HG03469 (cell line): Measurements from ENCODE around the gene MCM3.

ENCODE experiments used
- ATAC-seq: cut with Tn5 transposase; IDR thresholded peaks from one replicate; pipeline ENCODE4 v1.9.1; 2021; ENCODE audit warnings: mild to moderate bottlenecking, moderate library complexity, moderate number of reproducible peaks; ENCODE audit not compliant: unreplicated experiment

MCM3 gene

DNA sequence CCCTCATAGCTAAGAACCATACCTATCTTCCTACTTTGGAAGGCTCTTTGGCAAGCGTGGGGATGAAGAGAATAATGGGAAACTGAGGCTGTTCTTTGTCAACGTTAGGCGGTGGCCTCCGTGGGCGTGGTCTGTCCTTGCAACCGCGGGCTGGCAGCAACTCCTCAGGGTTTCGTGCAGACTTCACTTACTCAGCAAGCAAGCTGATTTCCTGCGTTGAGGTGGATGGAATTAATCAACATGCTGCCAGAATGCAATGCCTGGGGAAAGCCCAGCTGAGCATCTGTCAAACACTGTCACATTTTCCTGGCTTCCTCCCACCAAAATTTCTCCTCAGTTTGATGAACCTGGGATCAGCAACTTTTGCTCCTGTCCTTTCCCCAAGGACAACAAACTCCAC is 31.0 kb downstream of the MCM3 start:
- ATAC-seq, result no peak

DNA sequence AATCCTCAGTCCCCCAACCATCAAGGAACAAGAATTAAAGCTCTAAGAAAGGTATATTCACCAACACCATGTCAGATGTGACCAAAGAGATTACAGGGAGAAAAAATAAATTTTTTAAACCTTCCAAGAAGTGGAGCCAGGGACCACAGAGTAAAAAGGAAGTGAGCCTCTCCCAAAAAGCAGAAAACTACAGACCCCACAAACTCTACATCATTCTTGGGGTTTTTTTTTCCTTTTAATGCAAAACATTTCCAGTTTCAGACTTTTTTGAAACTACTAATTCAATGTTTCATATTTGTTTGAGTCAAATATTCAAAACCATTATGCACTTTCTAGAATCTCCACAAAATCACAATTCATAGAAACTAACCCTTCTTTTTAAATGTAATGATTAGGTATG is 33.4 kb downstream of the MCM3 start:
- ATAC-seq, result no peak

- no peak for ATAC-seq
Measured at GRCh38 chr6:52249078-52249477, 35.5 kb downstream of the MCM3 start.

DNA sequence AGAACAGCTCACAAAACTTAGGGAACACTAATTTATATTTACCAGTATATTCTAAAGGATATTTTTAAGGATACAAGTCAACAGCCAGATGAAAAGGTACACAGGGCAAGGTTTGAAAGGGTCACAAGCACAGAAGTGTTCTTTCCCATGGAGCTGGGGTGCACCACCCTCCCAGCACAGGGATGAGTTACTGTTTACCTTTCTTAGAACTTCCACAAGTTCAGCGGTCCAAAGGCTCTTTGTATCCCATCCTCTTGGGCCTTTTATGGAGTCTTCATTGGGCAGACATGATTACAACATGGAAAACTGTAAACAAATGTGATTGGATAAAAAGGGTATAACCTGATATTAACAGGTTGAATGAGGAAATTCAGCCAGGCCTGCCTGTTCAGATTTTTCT is 39.1 kb downstream of the MCM3 start:
- no peak for ATAC-seq

GRCh38 chr6:52244400-52244799 is 40.1 kb downstream of the MCM3 start, which contains the start of gene IL17F:
IL17F (minus strand) TSS chr6:52244500; CDS start chr6:52244429, 71 bp downstream.
- ATAC-seq, result no peak

- ATAC-seq, result no peak
Measured at GRCh38 chr6:52243282-52243893, 41.2 kb downstream of the MCM3 start.

DNA sequence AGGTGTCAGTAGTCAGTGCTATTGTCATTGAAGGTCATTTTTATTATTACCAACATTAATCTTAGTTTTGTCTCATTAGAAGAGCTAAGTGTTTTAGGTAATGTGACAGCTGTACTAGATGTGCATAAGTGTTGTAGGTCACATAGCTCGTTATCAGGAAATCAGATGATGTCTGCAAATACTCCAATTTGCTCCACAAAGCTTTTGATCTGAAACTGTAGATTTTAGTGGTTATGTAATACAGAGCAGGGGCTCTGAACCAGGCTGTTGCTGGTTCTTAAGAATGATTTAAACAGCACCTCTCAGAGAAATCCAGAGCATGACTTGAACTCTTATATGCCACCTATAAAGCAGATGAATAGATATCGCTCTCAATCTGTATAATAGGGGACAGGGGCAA is 42.7 kb downstream of the MCM3 start:
- no peak for ATAC-seq

GRCh38 chr6:52233975-52234823 is 50.3 kb downstream of the MCM3 start:
- ATAC-seq, result peak; percentile 75

DNA sequence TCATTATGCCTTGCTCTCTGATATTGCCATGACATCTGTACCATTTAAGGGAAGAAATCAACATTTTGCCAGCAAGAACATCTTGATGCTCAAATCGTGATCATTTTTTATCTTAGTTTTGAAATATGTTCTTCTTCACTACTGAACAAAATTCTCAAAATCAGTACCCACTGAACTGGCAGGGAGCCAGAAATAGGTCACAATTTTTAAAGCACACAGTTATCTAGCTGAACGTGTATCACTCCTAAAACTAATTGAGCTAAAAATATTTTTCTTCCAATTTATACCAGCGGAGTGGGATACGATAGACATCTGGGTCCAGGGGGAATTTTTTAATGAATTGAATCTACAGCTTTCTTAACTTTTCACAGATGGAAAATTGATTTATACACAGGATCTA is 51.5 kb downstream of the MCM3 start:
- ATAC-seq, result no peak

DNA sequence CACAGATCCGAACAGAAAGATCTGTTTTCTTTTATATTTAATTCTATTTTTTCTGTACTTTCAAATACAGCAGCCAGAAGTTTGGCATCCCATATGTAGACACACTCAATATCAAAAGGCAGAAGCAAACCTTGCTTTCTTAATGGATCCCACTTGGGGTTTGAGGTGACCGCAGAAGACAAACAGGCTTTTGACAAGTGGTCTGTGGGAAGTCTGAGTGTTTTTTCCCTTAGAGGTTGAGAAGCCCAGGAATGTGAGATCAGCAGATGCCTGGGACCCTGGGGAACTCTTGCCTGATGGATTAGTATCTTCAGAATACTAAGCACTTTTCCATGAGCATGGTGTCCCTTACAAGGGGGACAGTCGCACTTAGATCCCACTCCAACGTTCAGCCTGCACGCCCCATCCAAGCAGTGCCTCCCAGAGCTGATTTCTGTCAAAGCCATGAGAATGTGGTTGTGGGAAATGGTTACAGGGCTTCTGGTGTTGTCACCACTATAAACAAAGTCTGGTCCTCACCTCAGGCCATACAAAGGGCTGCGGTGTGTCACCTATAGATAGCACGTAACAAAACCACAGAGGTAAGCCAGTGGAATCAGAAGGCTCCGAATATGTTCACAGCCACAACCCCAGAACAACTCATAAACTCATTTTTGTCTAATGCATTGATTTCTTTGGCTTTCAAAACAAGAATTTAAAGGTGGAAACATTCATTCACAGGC is 53.0 kb downstream of the MCM3 start:
- ATAC-seq, result no peak

DNA sequence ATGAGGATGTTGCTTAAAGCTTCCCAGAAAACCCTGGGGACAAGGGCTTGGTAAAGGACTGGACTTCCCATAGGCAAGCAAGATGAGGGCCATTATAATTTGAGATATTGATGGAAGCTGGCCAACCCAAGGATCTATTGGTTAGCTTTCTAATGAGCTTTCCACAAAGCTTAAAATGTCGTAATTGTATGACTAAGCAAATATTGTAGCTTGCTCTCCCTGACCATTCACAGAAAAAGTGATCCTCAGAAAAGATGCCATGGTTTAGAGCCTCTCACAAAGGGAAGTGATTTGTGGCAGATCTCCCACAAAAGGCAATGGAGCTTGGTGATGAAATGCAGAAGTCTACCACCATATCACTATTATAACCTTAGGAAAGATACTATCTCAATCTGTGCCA is 53.9 kb downstream of the MCM3 start:
- ATAC-seq, result no peak

GRCh38 chr6:52227495-52227894 is 57.0 kb downstream of the MCM3 start:
- ATAC-seq, result peak; percentile 100

GRCh38 chr6:52221302-52221701 is 63.2 kb downstream of the MCM3 start:
- ATAC-seq, result peak; percentile 71

DNA sequence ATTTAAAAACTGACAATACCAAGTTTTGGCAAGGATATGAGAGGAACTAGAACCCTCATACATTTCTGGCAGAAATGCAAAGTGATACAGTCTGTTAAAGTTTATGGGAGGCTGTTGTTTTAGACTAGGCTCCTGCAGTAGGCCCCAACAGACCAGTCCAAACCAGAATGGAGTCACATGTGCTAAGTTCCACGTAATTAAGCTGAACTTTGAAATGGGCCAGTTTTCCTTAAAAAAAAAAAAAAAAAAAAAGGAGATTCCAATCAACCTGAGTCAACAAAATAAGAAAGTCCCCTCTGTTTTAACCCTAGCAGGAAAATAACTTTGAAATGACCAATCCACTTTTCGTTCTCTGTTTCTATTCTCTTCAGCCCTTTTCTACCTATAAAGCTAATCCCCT is 66.8 kb downstream of the MCM3 start:
- no peak for ATAC-seq

DNA sequence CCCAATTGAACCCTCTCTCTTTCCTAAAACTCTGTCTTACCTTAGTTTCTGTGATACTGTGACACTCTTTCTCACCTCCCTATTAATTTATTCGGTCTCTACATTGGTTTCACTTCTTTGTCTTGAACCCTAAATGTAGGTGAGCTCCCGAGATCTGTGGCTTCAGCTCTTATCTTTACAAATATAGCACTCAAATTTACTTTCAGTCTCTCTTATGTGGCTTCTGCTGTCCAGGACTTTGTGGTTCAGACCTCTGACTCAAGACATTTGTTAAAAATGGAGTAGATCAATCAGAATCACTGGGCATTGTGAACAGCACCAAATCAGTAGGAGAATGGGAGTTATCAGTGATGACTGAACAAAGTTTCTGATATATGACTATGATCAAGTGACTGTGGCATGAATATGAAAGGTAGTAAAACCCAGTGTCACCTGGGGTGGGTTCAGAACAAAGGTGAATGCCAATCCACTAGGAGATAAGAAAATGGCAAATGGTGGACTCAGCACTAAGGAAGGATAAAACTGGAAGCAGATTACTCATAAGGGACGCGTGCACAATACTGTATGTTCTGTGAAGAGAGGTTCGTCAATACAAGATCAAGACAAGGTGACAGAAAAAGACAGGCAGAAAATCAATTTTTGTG is 67.5 kb downstream of the MCM3 start:
- peak; percentile 60 for ATAC-seq

DNA sequence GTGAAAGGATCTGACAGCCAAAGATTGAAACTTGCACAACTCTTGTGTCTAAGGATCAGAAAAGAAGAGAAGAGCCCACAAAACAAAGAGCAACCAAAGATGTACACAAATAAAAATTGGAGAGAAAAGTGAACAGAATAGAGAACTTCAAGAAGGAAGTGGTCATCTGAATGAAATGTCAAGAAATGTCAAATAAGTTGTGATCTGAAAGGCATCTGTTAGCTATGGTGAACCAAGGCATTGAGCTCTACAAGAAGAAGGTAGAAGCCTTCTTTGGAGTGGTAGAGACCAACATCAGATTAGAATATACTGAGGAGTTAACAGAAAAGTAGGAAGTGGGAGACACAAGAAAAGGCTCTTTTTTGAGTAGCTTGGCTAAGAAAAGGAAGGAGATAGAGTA is 68.8 kb downstream of the MCM3 start:
- ATAC-seq, result no peak
